GM18867 (cell line): ENCODE results near the gene ITGA2B.
"Not testable (repeated sequence)": the region's sequence is repeated elsewhere in the genome, so short reads cannot be mapped to it uniquely, and the experiment has no call there.

Experiments used
- ATAC-seq: cut with Tn5 transposase; IDR thresholded peaks from one replicate; pipeline ENCODE4 v1.9.1; 2021; ENCODE audit warnings: mild to moderate bottlenecking, moderate library complexity; ENCODE audit not compliant: unreplicated experiment

The ITGA2B gene

GRCh38 chr17:44394112-44394511 is 4.7 kb upstream of the ITGA2B start:
- not testable (repeated sequence) for ATAC-seq

GRCh38 chr17:44390250-44390870 is 911 bp upstream of the ITGA2B start:
- ATAC-seq, result no peak

- no peak for ATAC-seq
Measured at GRCh38 chr17:44389723-44390202, 314 bp upstream of the ITGA2B start.

- ATAC-seq, result no peak
Measured at GRCh38 chr17:44387804-44388203, 1.6 kb downstream of the ITGA2B start.

GRCh38 chr17:44386182-44386525 is 3.3 kb downstream of the ITGA2B start:
- ATAC-seq, result no peak

GRCh38 chr17:44385287-44386181 is 3.9 kb downstream of the ITGA2B start:
- peak; percentile 60 for ATAC-seq

GRCh38 chr17:44384823-44385286 is 4.6 kb downstream of the ITGA2B start:
- ATAC-seq, result no peak

GRCh38 chr17:44384281-44384822 is 5.1 kb downstream of the ITGA2B start:
- no peak for ATAC-seq

- no peak for ATAC-seq
Measured at GRCh38 chr17:44383861-44384260, 5.6 kb downstream of the ITGA2B start.

- ATAC-seq, result no peak
Measured at GRCh38 chr17:44383363-44383762, 6.1 kb downstream of the ITGA2B start.

- no peak for ATAC-seq
Measured at GRCh38 chr17:44382917-44383316, 6.5 kb downstream of the ITGA2B start.

GRCh38 chr17:44381810-44382305 is 7.6 kb downstream of the ITGA2B start:
- ATAC-seq, result no peak

- ATAC-seq, result no peak
Measured at GRCh38 chr17:44380767-44381166, 8.7 kb downstream of the ITGA2B start.

GRCh38 chr17:44379887-44380286 is 9.6 kb downstream of the ITGA2B start:
- no peak for ATAC-seq

GRCh38 chr17:44378171-44378705 is 11.2 kb downstream of the ITGA2B start:
- ATAC-seq, result no peak

GRCh38 chr17:44376779-44377178 is 12.7 kb downstream of the ITGA2B start:
- no peak for ATAC-seq

- no peak for ATAC-seq
Measured at GRCh38 chr17:44376124-44376523, 13.3 kb downstream of the ITGA2B start.

- no peak for ATAC-seq
Measured at GRCh38 chr17:44375196-44376017, 14.0 kb downstream of the ITGA2B start.

GRCh38 chr17:44374306-44375195 is 14.9 kb downstream of the ITGA2B start:
- ATAC-seq, result no peak
